HUES64 (cell line): Measurements from ENCODE around the gene TMTC1.

Source experiments
- H3K27ac ChIP-seq: 2 replicates; pipeline ENCODE4 v1.7.0; 2013; ENCODE audit warnings: low read depth, low read length, inconsistent platforms
- H3K27me3 ChIP-seq: 2 replicates; pipeline ENCODE4 v1.6.1; 2013; ENCODE audit warnings: mild to moderate bottlenecking, low read length; ENCODE audit not compliant: insufficient read depth
- H3K36me3 ChIP-seq: 2 replicates; pipeline ENCODE4 v1.6.1; 2013; ENCODE audit warnings: mild to moderate bottlenecking, low read length; ENCODE audit not compliant: insufficient read depth
- H3K4me1 ChIP-seq: 2 replicates; pipeline ENCODE4 v1.6.1; 2013; ENCODE audit warnings: mild to moderate bottlenecking, low read length, moderate library complexity; ENCODE audit not compliant: insufficient read depth
- H3K4me3 ChIP-seq: 2 replicates; pipeline ENCODE4 v1.5.1; 2013; ENCODE audit warnings: mild to moderate bottlenecking, low read length, moderate library complexity
- H3K9ac ChIP-seq: 2 replicates; pipeline ENCODE4 v1.6.1; 2013; ENCODE audit warnings: mild to moderate bottlenecking, low read depth, low read length
- H3K9me3 ChIP-seq: 2 replicates; pipeline ENCODE4 v1.6.1; 2013; ENCODE audit warnings: low read depth, low read length; ENCODE audit not compliant: insufficient read depth
- WGBS: fragments of 150-250, 120-280 bp; methylation state at CpG from one replicate; pipeline ENCODE4 v1.1.7; 2013; ENCODE audit warnings: missing lambda C conversion rate; 5-methylcytosine and 5-hydroxymethylcytosine counted together

TMTC1 gene

DNA sequence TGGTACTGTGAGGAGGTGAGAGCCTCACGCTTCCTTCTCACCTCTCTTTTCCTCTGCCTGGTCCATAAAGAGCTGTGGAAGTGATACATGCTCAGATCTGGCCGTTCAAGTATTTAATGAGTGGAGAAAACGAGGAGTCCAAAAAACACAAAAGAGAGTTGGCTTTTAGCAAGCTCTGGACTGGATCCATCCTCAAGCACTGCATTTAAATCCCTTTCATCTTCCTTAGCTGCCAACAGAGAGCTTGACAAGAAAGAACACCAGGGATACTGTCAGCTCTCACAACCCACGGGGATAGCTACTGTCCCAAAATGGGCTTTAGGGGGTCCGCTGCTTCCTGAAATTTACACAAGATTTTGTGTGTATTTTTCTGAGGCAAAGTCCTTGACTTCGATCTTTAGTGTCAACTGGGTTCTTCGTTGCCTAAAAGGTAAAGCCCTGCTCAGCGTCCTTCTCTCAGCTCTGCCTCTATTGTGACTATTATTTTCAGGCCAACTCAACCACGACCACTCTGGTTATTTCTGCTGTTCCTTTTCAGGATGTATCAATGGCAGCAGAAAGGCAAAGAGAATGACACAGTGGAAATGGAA is 120.9 kb downstream of the TMTC1 start:
- Histone ChIP-seq H3K9me3 (no peaks in the 10 kb centered on the region), H3K4me3 (no peak overlapping the region), H3K9ac (no peak overlapping the region), H3K36me3 (no peaks in the 10 kb centered on the region), H3K27me3 (no peaks in the 10 kb centered on the region), H3K27ac (no peak overlapping the region), H3K4me1 (peaks cover 14% of the 10 kb centered on the region)
- 79% methylated on average over 9 of the region's 9 CpGs for WGBS

DNA sequence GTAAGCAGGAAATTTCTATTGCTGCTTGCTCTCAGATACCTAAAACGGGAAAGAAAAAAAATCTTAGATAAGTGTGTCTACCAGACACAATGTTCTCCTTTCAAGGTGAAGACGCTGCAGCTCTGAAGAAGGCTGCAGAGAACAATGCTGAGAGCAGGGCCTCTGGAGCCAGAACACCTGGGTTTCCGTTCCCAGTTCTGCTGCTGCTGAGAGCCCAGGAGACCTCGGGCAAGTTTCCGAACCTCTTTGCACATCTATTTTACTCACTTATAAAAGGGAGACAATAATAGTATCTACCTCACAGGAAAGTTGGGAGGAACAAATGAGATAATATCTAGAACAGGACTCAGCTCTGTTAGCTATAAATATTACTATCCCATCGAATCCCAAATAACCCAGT is 122.9 kb downstream of the TMTC1 start:
- Histone ChIP-seq H3K9me3 (no peaks in the 10 kb centered on the region), H3K27me3 (no peaks in the 10 kb centered on the region), H3K9ac (no peak overlapping the region), H3K27ac (no peak overlapping the region), H3K4me3 (no peak overlapping the region), H3K4me1 (no peaks in the 10 kb centered on the region), H3K36me3 (no peaks in the 10 kb centered on the region)
- WGBS = 95% methylated on average over 6 of the region's 6 CpGs

DNA sequence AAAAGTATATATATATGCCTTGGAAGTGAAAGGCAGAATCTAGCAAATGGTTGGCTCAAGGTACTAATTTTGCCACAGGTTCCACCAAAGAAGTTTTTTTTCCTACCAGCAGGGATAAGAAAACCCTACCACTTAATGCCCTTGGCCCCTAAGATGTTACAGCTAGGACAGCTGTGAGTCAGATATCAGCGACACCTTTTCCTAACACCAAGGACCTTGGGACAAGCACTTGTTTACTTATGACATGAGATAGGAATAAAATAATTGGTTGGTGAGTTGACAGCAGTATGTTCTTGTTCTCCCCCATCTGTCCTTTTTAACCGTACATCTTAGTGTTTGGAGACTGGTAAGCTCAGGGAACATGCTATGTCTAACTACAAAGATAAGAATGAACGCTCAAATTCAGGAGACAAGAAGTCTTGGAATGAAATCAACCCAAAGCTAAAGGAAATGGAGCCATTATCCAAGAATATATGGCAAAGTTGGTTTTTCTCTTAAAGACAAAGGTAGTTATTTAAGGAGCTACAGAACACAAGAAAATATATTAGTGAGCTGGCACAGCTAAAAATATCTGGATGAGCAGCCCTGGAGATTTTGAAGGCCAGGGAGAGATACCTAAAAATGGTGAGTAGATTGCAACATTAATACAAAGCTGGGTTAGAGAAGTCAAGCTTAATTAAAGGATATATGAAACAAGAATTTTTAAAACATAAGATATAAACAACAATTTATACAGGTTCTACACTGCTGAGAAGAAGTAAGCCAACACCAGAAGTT is 126.8 kb downstream of the TMTC1 start:
- H3K9ac ChIP-seq = no peak overlapping the region

DNA sequence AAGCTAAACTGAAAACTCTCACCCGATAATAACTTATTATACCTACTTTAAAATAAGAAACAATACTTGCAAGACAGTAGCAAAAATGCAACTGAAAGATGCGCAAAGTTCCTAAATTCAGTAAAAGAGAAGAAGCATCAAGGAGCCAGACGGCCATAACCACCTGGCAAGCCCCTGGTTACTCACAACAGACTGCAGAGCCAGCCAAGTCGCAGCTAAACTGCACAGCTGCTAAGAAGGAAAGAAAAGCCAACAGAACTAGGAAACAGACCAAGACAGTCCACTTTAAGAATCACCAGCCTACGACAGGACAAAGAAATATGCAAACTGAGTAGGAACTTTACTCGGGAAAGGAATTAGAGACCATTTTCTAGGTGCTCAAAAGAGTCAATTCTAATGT is 127.9 kb downstream of the TMTC1 start:
- Histone ChIP-seq H3K36me3 (no peaks in the 10 kb centered on the region), H3K27ac (no peak overlapping the region)
- 90% methylated on average over 6 of the region's 6 CpGs for WGBS

More for the DNA sequence above, 126.8 kb downstream of the TMTC1 start:
- no peak overlapping the region for H3K4me3 ChIP-seq
- H3K4me1 ChIP-seq = no peaks in the 10 kb centered on the region
- H3K27ac ChIP-seq = no peak overlapping the region
- 96% methylated on average over 3 of the region's 3 CpGs for WGBS
- H3K36me3 ChIP-seq = no peaks in the 10 kb centered on the region
- no peaks in the 10 kb centered on the region for H3K27me3 ChIP-seq
- H3K9me3 ChIP-seq = no peaks in the 10 kb centered on the region

DNA sequence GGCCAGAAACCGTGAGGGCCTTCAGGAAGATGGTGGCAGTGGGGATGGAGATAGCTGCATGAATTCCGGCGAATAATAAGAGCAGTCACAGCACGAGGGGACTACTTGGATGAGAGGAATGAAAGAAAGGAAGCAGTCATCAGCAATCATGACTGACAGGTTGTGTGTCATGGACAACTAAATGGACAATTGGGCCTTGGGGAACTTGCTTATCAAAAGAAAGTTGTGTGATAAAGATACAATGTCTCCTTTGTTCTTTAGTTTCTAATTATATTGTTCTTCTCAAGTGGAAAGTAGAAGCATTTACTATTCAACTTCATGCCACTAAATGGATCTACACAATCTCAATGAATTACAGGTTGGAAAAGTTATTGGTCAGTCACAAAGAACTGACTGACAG is 130.5 kb downstream of the TMTC1 start:
- WGBS = 92% methylated on average over 4 of the region's 4 CpGs
- no peaks in the 10 kb centered on the region for H3K27me3 ChIP-seq
- no peaks in the 10 kb centered on the region for H3K36me3 ChIP-seq
- H3K27ac ChIP-seq = no peak overlapping the region
- no peaks in the 10 kb centered on the region for H3K9me3 ChIP-seq
- H3K4me1 ChIP-seq = no peaks in the 10 kb centered on the region
- no peak overlapping the region for H3K9ac ChIP-seq
- no peak overlapping the region for H3K4me3 ChIP-seq

More for the DNA sequence above, 127.9 kb downstream of the TMTC1 start:
- no peaks in the 10 kb centered on the region for H3K4me1 ChIP-seq
- H3K9ac ChIP-seq = no peak overlapping the region
- H3K27me3 ChIP-seq = no peaks in the 10 kb centered on the region
- no peak overlapping the region for H3K4me3 ChIP-seq
- no peaks in the 10 kb centered on the region for H3K9me3 ChIP-seq

DNA sequence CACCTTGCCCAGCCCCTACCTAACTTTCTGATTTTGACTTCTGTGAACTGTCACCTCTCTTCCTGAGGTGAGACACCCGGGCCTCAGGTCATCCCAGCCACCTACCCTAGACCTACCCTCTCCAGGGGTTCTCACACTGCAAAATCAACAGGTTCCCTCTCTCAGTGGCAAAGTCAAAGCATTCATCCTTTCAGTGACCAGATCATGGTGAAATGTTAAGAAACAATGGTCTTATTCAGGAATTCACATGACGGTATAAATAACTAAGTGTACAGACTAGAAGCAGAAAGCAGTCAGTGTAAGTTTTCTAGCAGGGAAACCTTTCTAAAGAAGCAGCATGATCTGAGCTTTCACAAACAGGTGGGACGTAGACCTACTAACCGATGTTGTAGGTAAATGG is 133.4 kb downstream of the TMTC1 start:
- Histone ChIP-seq H3K9ac (no peak overlapping the region), H3K9me3 (no peaks in the 10 kb centered on the region), H3K4me3 (no peak overlapping the region), H3K27ac (no peak overlapping the region), H3K4me1 (no peaks in the 10 kb centered on the region), H3K27me3 (no peaks in the 10 kb centered on the region), H3K36me3 (no peaks in the 10 kb centered on the region)
- 96% methylated on average over 4 of the region's 4 CpGs for WGBS

DNA sequence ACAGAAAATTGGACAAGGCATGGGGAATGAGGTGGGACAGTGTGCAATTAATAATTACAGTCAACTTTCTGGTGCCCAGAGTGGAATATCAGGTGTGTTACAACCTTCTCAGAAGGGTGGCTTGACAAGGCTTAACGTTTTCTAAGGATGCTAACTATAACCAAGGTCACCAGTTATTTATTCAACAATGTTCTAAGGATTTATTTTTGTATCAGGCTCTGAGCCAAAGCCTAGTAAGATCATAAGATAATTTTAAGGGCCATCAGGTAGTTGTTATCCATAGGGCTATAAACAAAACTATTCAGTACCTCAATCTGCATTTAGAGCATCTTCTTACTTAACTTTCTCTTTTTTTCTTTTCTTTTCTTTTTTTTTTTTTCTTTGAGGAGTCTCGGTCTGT is 134.0 kb downstream of the TMTC1 start:
- no peaks in the 10 kb centered on the region for H3K9me3 ChIP-seq
- no peak overlapping the region for H3K27ac ChIP-seq
- H3K4me1 ChIP-seq = no peaks in the 10 kb centered on the region
- H3K36me3 ChIP-seq = no peaks in the 10 kb centered on the region
- H3K9ac ChIP-seq = no peak overlapping the region
- H3K27me3 ChIP-seq = no peaks in the 10 kb centered on the region
- H3K4me3 ChIP-seq = no peak overlapping the region
- WGBS = 93% methylated on average over 1 of the region's 2 CpGs

DNA sequence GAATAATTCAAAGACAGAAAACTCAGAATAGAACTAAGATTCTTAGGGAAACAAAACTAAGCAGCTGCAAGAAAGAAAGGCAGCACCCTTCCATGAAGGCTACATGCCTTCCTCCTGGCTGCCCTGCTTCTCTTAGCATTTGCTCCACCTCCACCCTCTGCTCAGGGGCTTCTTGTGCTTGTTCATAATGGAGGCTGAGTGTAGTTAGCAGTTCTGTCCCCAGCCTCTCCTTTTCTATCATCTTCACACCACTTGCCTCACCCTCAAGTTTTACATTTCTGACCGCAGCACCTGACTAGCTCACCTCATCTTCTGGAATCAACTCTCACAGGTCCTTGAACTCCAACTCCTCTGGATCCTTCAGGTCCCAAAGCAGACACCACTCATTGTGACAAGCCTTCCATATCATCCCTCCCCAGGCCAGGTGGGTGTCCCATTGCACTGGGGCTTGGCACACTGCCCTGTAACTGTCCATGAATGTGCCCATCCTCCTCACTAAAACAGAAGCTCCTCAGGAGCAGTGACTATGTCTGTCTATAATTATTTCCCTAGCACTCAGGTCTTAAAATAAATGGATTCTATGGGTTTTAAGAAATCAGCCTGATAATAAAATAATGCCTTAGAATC is 139.1 kb downstream of the TMTC1 start:
- H3K9ac ChIP-seq = no peak overlapping the region
- no peak overlapping the region for H3K4me3 ChIP-seq
- no peak overlapping the region for H3K27ac ChIP-seq
- peaks cover 12% of the 10 kb centered on the region; the same call in 1 of the 2 replicates for H3K4me1 ChIP-seq
- no peaks in the 10 kb centered on the region for H3K27me3 ChIP-seq
- 92% methylated on average over 1 of the region's 1 CpG for WGBS
- H3K9me3 ChIP-seq = no peaks in the 10 kb centered on the region
- no peaks in the 10 kb centered on the region for H3K36me3 ChIP-seq

DNA sequence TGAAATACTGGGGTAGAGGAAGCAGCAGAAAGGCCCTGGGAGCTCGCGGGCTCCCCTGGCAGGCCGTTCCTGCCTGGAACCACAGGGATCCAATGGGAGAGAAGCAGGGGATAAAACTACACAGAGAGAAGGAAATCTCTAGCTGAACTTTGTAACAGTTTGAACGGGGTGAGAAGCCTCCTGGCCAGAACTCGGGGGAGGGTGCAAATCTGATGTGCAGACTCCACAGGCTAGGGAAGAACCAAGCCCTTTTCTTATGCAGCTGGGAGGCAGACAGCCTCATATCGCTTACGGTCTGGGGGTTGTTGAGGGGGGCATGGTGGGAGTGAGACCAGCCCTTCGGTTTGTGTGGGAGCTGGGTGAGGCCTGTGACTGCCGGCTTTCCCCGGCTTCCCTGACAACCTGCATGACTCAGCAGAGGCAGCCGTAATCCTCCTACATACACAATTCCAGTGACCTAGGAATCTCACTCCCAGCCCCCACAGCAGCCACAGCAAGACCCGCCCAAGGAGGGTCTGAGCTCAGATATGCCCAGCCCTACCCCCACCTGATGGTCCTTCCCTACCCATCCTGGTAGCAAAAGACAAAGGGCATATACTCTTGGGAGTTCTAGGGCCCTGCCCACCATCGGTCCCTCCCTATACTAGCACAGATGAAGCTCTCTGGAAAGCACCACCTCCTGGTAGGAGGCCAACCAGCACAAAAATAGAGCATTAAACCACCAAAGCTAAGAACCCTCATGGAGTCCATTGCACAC is 143.0 kb downstream of the TMTC1 start:
- Histone ChIP-seq H3K9me3 (no peaks in the 10 kb centered on the region), H3K36me3 (no peaks in the 10 kb centered on the region), H3K27me3 (no peaks in the 10 kb centered on the region), H3K27ac (peak overlapping the region; percentile 61), H3K4me1 (peaks cover 12% of the 10 kb centered on the region; the same call in 1 of the 2 replicates), H3K9ac (peak overlapping the region; percentile 33; the same call in 1 of the 2 replicates), H3K4me3 (no peak overlapping the region)
- 50% methylated on average over 13 of the region's 13 CpGs for WGBS

DNA sequence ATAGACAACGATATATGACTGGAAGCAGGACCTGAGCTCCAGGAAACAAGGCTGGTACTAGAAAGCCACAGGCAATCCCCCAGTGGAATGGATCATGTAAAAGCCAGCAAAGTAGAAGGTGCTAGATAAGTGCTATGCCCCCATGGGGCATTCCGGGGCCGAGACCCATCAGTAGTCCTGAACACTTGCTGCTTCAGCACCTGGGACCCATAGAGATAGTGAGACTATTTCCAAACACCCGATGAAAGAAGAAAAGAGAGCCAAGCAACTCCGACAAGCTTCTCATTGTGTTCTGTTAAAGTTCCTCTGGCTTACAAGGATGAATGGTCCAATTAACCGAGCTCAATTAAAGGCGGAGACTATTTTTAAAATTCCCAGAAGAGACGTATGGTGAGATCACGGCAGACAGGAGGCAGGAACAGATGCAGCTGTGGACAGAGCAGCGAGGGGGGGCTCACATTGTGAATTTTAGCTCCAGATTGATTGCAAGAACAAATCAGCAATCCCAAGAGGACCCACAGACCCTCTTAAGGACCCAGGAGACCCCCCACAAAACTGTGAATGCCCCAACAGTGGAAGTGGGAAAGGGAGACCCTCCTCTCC is 143.7 kb downstream of the TMTC1 start:
- H3K36me3 ChIP-seq = no peaks in the 10 kb centered on the region
- H3K4me3 ChIP-seq = no peak overlapping the region
- H3K9ac ChIP-seq = no peak overlapping the region
- H3K27ac ChIP-seq = peak overlapping the region; percentile 61
- no peaks in the 10 kb centered on the region for H3K27me3 ChIP-seq
- peaks cover 13% of the 10 kb centered on the region; the same call in 1 of the 2 replicates for H3K4me1 ChIP-seq
- H3K9me3 ChIP-seq = no peaks in the 10 kb centered on the region
- 92% methylated on average over 10 of the region's 10 CpGs for WGBS
